GM23338 (cell line): Measurements from ENCODE around the gene HCRTR2. TPM values are rescaled to one million over a fixed set of nuclear protein-coding genes. Genes with fewer than 3 reads are reported as not detected.
A peak's percentile ranks its signal among the peaks of the same experiment; 100 is the strongest.

Experiments used
- ATAC-seq: fragments of 200-7000 bp; cut with Tn5 transposase; 3 replicates; pipeline ENCODE4 v1.9.1; 2020
- DNase-seq: peaks from one replicate; pipeline ENCODE4 v3.0.0-alpha.2; 2015; ENCODE audit warnings: low spot score
- H2AFZ ChIP-seq: fragments of 200-600 bp; sonication (generic); 2 replicates; pipeline ENCODE4 v1.8.0; 2016; ENCODE audit warnings: antibody characterized with exemption, mild to moderate bottlenecking, moderate library complexity
- H3F3A ChIP-seq: fragments of 200-600 bp; sonication (generic); replicated peaks from 2 replicates; pipeline ENCODE4 v1.8.0; 2017; ENCODE audit warnings: antibody characterized with exemption, mixed run types, low read depth
- H3K27ac ChIP-seq: fragments of 200-600 bp; sonication (generic); 2 replicates; pipeline ENCODE4 v1.6.1; 2016; ENCODE audit warnings: low read depth
- H3K27me3 ChIP-seq: fragments of 200-600 bp; sonication (generic); 2 replicates; pipeline ENCODE4 v1.8.0; 2016; ENCODE audit warnings: mild to moderate bottlenecking, mixed run types, moderate library complexity; ENCODE audit not compliant: insufficient read depth
- H3K36me3 ChIP-seq: fragments of 200-600 bp; sonication (generic); 2 replicates; pipeline ENCODE4 v1.8.0; 2016; ENCODE audit warnings: mild to moderate bottlenecking; ENCODE audit not compliant: insufficient read depth
- H3K4me1 ChIP-seq: fragments of 200-600 bp; sonication (generic); 2 replicates; pipeline ENCODE4 v1.8.0; 2016; ENCODE audit warnings: mild to moderate bottlenecking, moderate library complexity; ENCODE audit not compliant: insufficient read depth
- H3K4me2 ChIP-seq: fragments of 200-600 bp; sonication (generic); 2 replicates; pipeline ENCODE4 v1.7.1; 2017; ENCODE audit warnings: mixed run types
- H3K4me3 ChIP-seq: fragments of 200-600 bp; sonication (generic); 2 replicates; pipeline ENCODE4 v1.6.1; 2016; ENCODE audit warnings: mixed run types
- H3K79me2 ChIP-seq: fragments of 200-600 bp; sonication (generic); replicated peaks from 2 replicates; pipeline ENCODE4 v1.8.0; 2017; ENCODE audit warnings: mild to moderate bottlenecking; ENCODE audit not compliant: insufficient read depth
- H3K9me2 ChIP-seq: fragments of 200-600 bp; sonication (generic); 2 replicates; pipeline ENCODE4 v1.8.0; 2017; ENCODE audit not compliant: insufficient read depth
- H4K20me1 ChIP-seq: fragments of 200-600 bp; sonication (generic); replicated peaks from 2 replicates; pipeline ENCODE4 v1.8.0; 2017; ENCODE audit warnings: mild to moderate bottlenecking; ENCODE audit not compliant: insufficient read depth
- H3K27ac Mint-ChIP-seq: 2 replicates; pipeline ENCODE4 v1.8.0; 2020; ENCODE audit warnings: inconsistent platforms, mild to moderate bottlenecking, moderate library complexity, mixed read lengths
- H3K27me3 Mint-ChIP-seq: 3 replicates; pipeline ENCODE4 v1.8.0; 2022; ENCODE audit warnings: low read depth, mild to moderate bottlenecking, moderate library complexity, mixed read lengths, inconsistent platforms; ENCODE audit not compliant: insufficient read depth, poor library complexity
- H3K36me3 Mint-ChIP-seq: 3 replicates; pipeline ENCODE4 v1.8.0; 2021; ENCODE audit warnings: low read depth, mild to moderate bottlenecking, inconsistent platforms, moderate library complexity, mixed read lengths
- H3K4me1 Mint-ChIP-seq: 3 replicates; pipeline ENCODE4 v1.8.0; 2020; ENCODE audit warnings: mild to moderate bottlenecking, inconsistent platforms, mixed read lengths
- H3K4me3 Mint-ChIP-seq: 3 replicates; pipeline ENCODE4 v1.8.0; 2021; ENCODE audit warnings: moderate library complexity, mild to moderate bottlenecking, inconsistent platforms, mixed read lengths
- H3K9me3 Mint-ChIP-seq: 3 replicates; pipeline ENCODE4 v1.8.0; 2020; ENCODE audit warnings: moderate library complexity, mild to moderate bottlenecking, inconsistent platforms, mixed read lengths
- CREB1 ChIP-seq: fragments of 250-450 bp; sonication (Bioruptor Pico); IDR thresholded peaks from 2 replicates; pipeline ENCODE4 v1.5.0; 2020; ENCODE audit warnings: low read depth, mild to moderate bottlenecking, moderate library complexity
- CTCF ChIP-seq, 2 experiments: fragments of 200-600 bp in 1 of 2; sonication (generic) in 1 of 2; conservative IDR thresholded peaks; 2 replicates each; pipeline versions ENCODE4 v1.5.1 to v1.6.1; 2016 to 2017; ENCODE audit warnings: antibody characterized with exemption in 2 of 2, low read depth in 2 of 2, mild to moderate bottlenecking in 2 of 2, moderate library complexity in 1 of 2
- ETS1 ChIP-seq: IDR thresholded peaks from 2 replicates; pipeline ENCODE4 v1.6.1; 2016; ENCODE audit warnings: antibody characterized with exemption
- EZH2 ChIP-seq: fragments of 200-600 bp; sonication (generic); IDR thresholded peaks from one replicate; pipeline ENCODE4 v1.8.0; 2017; ENCODE audit warnings: antibody characterized with exemption, mild to moderate bottlenecking, low read depth; ENCODE audit not compliant: unreplicated experiment
- EZH2phosphoT487 ChIP-seq: fragments of 200-600 bp; sonication (generic); IDR thresholded peaks from one replicate; pipeline ENCODE4 v1.8.1; 2018; ENCODE audit warnings: antibody characterized with exemption; ENCODE audit not compliant: unreplicated experiment
- JUNB ChIP-seq: IDR thresholded peaks from one replicate; pipeline ENCODE4 v1.6.1; 2016; ENCODE audit warnings: antibody characterized with exemption; ENCODE audit not compliant: unreplicated experiment
- NANOG ChIP-seq: IDR thresholded peaks from 2 replicates; pipeline ENCODE4 v1.6.1; 2016; ENCODE audit warnings: antibody characterized with exemption, borderline replicate concordance
- POLR2AphosphoS5 ChIP-seq: IDR thresholded peaks from 2 replicates; pipeline ENCODE4 v1.6.1; 2016; ENCODE audit warnings: antibody characterized with exemption, low read depth
- REST ChIP-seq: IDR thresholded peaks from one replicate; pipeline ENCODE4 v1.6.1; 2018; ENCODE audit warnings: antibody characterized with exemption; ENCODE audit not compliant: unreplicated experiment
- STAT1 ChIP-seq: IDR thresholded peaks from one replicate; pipeline ENCODE4 v1.6.1; 2016; ENCODE audit warnings: antibody characterized with exemption; ENCODE audit not compliant: unreplicated experiment
- ZNF114 ChIP-seq: fragments of 250-450 bp; sonication (Bioruptor Pico); IDR thresholded peaks from 2 replicates; pipeline ENCODE4 v1.5.0; 2020; ENCODE audit warnings: mild to moderate bottlenecking, moderate library complexity
- ZNF331 ChIP-seq: fragments of 250-450 bp; sonication (Bioruptor Pico); IDR thresholded peaks from 2 replicates; pipeline ENCODE4 v1.5.0; 2020; ENCODE audit warnings: low read depth, mild to moderate bottlenecking, moderate library complexity
- polyA plus RNA-seq: library from polyadenylated mRNA; unstranded; fragments of >200 nt; fragmentation: Nextera tagmentation; extraction: Ambion mirVana; gene quantifications from 2 replicates; pipeline ENCODE4 v1.2.1, GENCODE V29; 2016
- total RNA-seq: library from RNA; depleted of rRNA; stranded (reverse); fragments of >200 nt; shearing (Covaris generic); gene quantifications from 2 replicates; pipeline ENCODE4 v1.2.3, GENCODE V29; 2014
- TF ChIP-seq, protein P1 (sequence below): fragments of 250-450 bp; sonication (Bioruptor Pico); IDR thresholded peaks from 2 replicates; pipeline ENCODE4 v1.5.0; 2020; ENCODE audit warnings: mild to moderate bottlenecking, moderate library complexity

HCRTR2 gene
- total and polyA plus RNA-seq, 2 experiments from 2014 or later: 0.15 TPM; not detected in 1

DNA sequence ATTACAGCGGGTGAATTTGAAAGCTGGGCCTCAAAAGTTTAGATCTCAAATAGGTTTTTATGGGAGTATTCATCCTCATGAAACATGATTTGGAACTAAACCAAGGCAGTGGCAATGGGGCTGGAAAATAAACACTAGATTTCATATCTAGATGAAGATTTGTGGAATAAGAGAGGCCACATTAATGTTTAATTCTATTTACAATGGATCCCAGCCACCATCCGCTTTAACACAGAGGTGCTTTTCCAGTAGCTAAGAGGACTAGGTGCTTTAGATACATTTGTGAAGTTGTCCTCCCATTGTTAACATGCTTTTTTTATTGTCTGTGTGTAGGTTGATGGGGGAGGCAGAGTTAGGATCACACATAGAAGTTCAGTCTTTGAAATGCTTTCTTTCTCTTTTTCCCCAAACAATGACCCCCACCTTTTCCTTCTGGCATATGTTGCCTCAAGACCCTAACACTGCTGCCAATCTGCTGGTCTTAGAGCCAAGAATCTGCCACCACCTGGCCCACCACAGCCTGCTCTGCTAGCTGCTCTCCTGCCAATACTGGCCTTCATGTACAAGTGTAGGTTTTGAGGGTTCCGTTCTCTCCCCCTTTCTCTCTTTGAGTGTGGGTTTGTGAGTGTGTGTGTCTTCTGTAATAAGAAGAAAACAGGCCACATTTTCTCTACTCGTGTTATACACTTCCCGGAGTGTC lies 125.1 kb downstream of the HCRTR2 start:
- no peaks in the 10 kb centered on the region for H3F3A ChIP-seq
- no peaks in the 10 kb centered on the region for H4K20me1 ChIP-seq
- Mint-ChIP-seq H3K9me3 (peaks cover 2% of the 10 kb centered on the region; the same call in 2 of the 3 replicates), H3K4me3 (no peak overlapping the region), H3K4me1 (no peaks in the 10 kb centered on the region), H3K27me3 (no peaks in the 10 kb centered on the region), H3K36me3 (no peaks in the 10 kb centered on the region), H3K27ac (no peak overlapping the region)
- peak overlapping the region; percentile 25 for H2AFZ ChIP-seq
- H3K27ac ChIP-seq: no peak overlapping the region
- TF ChIP-seq REST: no peak
- TF ChIP-seq STAT1: no peak
- no peak for TF ChIP-seq CTCF (conservative IDR thresholded peaks at IDR 0.05; ENCODE audit: low read depth in 2 of 2)
- no peak for TF ChIP-seq EZH2
- no peak for TF ChIP-seq EZH2phosphoT487
- no peak for TF ChIP-seq ZNF114
- TF ChIP-seq JUNB: no peak
- TF ChIP-seq ZNF331 (CRISPR knock-in tag): no peak
- TF ChIP-seq CREB1 (CRISPR knock-in tag): no peak
- no peak for TF ChIP-seq POLR2AphosphoS5
- no peak for TF ChIP-seq NANOG
- no peak for TF ChIP-seq ETS1
- TF ChIP-seq, protein P1, sequence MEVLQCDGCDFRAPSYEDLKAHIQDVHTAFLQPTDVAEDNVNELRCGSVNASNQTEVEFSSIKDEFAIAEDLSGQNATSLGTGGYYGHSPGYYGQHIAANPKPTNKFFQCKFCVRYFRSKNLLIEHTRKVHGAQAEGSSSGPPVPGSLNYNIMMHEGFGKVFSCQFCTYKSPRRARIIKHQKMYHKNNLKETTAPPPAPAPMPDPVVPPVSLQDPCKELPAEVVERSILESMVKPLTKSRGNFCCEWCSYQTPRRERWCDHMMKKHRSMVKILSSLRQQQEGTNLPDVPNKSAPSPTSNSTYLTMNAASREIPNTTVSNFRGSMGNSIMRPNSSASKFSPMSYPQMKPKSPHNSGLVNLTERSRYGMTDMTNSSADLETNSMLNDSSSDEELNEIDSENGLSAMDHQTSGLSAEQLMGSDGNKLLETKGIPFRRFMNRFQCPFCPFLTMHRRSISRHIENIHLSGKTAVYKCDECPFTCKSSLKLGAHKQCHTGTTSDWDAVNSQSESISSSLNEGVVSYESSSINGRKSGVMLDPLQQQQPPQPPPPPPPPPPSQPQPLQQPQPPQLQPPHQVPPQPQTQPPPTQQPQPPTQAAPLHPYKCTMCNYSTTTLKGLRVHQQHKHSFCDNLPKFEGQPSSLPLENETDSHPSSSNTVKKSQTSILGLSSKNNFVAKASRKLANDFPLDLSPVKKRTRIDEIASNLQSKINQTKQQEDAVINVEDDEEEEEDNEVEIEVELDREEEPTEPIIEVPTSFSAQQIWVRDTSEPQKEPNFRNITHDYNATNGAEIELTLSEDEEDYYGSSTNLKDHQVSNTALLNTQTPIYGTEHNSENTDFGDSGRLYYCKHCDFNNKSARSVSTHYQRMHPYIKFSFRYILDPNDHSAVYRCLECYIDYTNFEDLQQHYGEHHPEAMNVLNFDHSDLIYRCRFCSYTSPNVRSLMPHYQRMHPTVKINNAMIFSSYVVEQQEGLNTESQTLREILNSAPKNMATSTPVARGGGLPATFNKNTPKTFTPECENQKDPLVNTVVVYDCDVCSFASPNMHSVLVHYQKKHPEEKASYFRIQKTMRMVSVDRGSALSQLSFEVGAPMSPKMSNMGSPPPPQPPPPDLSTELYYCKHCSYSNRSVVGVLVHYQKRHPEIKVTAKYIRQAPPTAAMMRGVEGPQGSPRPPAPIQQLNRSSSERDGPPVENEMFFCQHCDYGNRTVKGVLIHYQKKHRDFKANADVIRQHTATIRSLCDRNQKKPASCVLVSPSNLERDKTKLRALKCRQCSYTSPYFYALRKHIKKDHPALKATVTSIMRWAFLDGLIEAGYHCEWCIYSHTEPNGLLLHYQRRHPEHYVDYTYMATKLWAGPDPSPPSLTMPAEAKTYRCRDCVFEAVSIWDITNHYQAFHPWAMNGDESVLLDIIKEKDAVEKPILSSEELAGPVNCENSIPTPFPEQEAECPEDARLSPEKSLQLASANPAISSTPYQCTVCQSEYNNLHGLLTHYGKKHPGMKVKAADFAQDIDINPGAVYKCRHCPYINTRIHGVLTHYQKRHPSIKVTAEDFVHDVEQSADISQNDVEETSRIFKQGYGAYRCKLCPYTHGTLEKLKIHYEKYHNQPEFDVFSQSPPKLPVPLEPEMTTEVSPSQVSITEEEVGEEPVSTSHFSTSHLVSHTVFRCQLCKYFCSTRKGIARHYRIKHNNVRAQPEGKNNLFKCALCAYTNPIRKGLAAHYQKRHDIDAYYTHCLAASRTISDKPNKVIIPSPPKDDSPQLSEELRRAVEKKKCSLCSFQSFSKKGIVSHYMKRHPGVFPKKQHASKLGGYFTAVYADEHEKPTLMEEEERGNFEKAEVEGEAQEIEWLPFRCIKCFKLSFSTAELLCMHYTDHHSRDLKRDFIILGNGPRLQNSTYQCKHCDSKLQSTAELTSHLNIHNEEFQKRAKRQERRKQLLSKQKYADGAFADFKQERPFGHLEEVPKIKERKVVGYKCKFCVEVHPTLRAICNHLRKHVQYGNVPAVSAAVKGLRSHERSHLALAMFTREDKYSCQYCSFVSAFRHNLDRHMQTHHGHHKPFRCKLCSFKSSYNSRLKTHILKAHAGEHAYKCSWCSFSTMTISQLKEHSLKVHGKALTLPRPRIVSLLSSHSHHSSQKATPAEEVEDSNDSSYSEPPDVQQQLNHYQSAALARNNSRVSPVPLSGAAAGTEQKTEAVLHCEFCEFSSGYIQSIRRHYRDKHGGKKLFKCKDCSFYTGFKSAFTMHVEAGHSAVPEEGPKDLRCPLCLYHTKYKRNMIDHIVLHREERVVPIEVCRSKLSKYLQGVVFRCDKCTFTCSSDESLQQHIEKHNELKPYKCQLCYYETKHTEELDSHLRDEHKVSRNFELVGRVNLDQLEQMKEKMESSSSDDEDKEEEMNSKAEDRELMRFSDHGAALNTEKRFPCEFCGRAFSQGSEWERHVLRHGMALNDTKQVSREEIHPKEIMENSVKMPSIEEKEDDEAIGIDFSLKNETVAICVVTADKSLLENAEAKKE (CRISPR knock-in tag): no peak
- no peaks in the 10 kb centered on the region for H3K36me3 ChIP-seq
- no peak overlapping the region for H3K4me3 ChIP-seq
- no peaks in the 10 kb centered on the region for H3K4me1 ChIP-seq
- no peak for ATAC-seq
- no peak for DNase-seq
- H3K9me2 ChIP-seq: no peaks in the 10 kb centered on the region
- H3K4me2 ChIP-seq: no peak overlapping the region
- no peaks in the 10 kb centered on the region for H3K27me3 ChIP-seq
- H3K79me2 ChIP-seq: no peaks in the 10 kb centered on the region
